Measurements from ENCODE around the gene SDHAF2. TPM values are rescaled to one million over a fixed set of nuclear protein-coding genes. Genes with fewer than 3 reads are reported as not detected.

SDHAF2 gene
- total and polyA plus RNA-seq, 2 of the 4 experiments (the other 2 are of a cell fraction) = 50.4 to 91.1 TPM

DNA sequence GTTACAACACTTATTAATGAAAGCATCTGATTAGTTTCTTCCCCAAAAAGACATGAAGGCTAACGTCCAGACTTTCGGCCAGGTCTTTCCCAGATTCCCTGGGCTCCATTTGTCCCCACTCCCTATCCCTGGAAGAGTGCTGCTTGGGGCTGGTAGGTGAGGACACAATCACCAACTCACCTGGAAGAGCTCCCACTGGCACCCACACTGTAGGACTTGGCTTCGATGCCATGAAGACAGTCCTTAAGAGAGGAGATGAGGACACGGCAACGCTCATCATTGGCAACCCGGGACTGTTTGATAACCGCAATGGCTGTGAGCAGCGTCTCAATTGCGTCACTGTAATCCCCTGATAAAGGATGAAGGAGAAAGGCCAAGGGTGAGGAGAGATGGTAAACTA, 18.3 kb upstream of the SDHAF2 start:
- TF ChIP-seq, protein P1, sequence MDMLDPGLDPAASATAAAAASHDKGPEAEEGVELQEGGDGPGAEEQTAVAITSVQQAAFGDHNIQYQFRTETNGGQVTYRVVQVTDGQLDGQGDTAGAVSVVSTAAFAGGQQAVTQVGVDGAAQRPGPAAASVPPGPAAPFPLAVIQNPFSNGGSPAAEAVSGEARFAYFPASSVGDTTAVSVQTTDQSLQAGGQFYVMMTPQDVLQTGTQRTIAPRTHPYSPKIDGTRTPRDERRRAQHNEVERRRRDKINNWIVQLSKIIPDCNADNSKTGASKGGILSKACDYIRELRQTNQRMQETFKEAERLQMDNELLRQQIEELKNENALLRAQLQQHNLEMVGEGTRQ (IDR thresholded peaks at IDR 0.05; ENCODE audit: low read depth, low read length) = no peak
- no peak for TF ChIP-seq FOS (IDR thresholded peaks at IDR 0.05; ENCODE audit: low read depth, low read length)
- no peak for TF ChIP-seq BHLHE40 (IDR thresholded peaks at IDR 0.05; ENCODE audit: low read depth, low read length)
- no peak for TF ChIP-seq CHD1 (IDR thresholded peaks at IDR 0.05; ENCODE audit: low read depth, low read length)
- TF ChIP-seq CEBPB (IDR thresholded peaks at IDR 0.05; ENCODE audit: low read depth, low read length) = no peak
- no peak for TF ChIP-seq MAZ (IDR thresholded peaks at IDR 0.05; ENCODE audit: borderline replicate concordance, low read depth, low read length)
- no peak for TF ChIP-seq MXI1 (IDR thresholded peaks at IDR 0.05; ENCODE audit: borderline replicate concordance, low read depth, low read length)
- TF ChIP-seq ELK1 (IDR thresholded peaks at IDR 0.05; ENCODE audit: borderline replicate concordance, low read depth, low read length) = no peak
- no peak for TF ChIP-seq RFX5 (IDR thresholded peaks at IDR 0.05; ENCODE audit: low read depth, low read length)
- TF ChIP-seq POLR2A (IDR thresholded peaks at IDR 0.05; ENCODE audit: low read depth, low read length) = no peak
- TF ChIP-seq RCOR1 (IDR thresholded peaks at IDR 0.05; ENCODE audit: insufficient replicate concordance, low read length) = no peak
- TF ChIP-seq MAFK (IDR thresholded peaks at IDR 0.05; ENCODE audit: low read depth, low read length) = no peak
- Histone ChIP-seq H4K5ac (ENCODE audit: low read depth, low read length) (no peak overlapping the region), H3K4me1 (ENCODE audit: control insufficient read depth, insufficient read depth, low read length) (no peaks in the 10 kb centered on the region), H2BK20ac (ENCODE audit: low read depth, low read length) (no peak overlapping the region), H3K9ac (ENCODE audit: low read depth, low read length) (no peak overlapping the region), H3K14ac (replicated peaks; ENCODE audit: low read depth, low read length) (no peak overlapping the region), H3K9me3 (ENCODE audit: control insufficient read depth, insufficient read depth, low read length) (no peaks in the 10 kb centered on the region), H3K36me3 (ENCODE audit: control insufficient read depth, insufficient read depth, low read length) (peaks cover 70% of the 10 kb centered on the region), H3K18ac (ENCODE audit: low read depth, low read length) (no peak overlapping the region), H2AFZ (replicated peaks; ENCODE audit: low read length, poor library complexity) (no peak overlapping the region), H3K27me3 (ENCODE audit: control insufficient read depth, insufficient read depth, low read length) (no peaks in the 10 kb centered on the region), H2AK9ac (replicated peaks; ENCODE audit: low read depth, low read length, poor library complexity) (no peak overlapping the region), H2BK15ac (ENCODE audit: low read depth, low read length) (no peak overlapping the region), H3K56ac (ENCODE audit: extremely low read depth, insufficient read depth, low read length) (no peak overlapping the region), H3K27ac (ENCODE audit: insufficient read depth, low read length) (no peak overlapping the region), H2AK5ac (ENCODE audit: low read depth, low read length) (no peak overlapping the region), H4K91ac (ENCODE audit: insufficient read depth, low read depth, low read length) (no peak overlapping the region), H2BK120ac (ENCODE audit: low read depth, low read length) (no peak overlapping the region), H3K23ac (ENCODE audit: low read depth, low read length) (no peak overlapping the region), H4K8ac (ENCODE audit: low read depth in 2 of 2, low read length in 2 of 2) (no peak overlapping the region), H3K4me2 (ENCODE audit: low read depth, low read length) (no peak overlapping the region), H2BK5ac (ENCODE audit: low read depth, low read length, poor library complexity, severe bottlenecking) (no peak overlapping the region), H4K20me1 (ENCODE audit: insufficient read depth, low read length) (0 out of 2 replicates have a peak, but pooled peaks cover 5% of the 10 kb centered on the region), H3K79me1 (ENCODE audit: low read depth in 1 of 2, low read length in 2 of 2) (peaks cover 15 to 28% of the 10 kb centered on the region in 2 experiments), H3K4me3 (ENCODE audit: insufficient read depth, low read depth, low read length) (no peak overlapping the region), H3K9me1 (ENCODE audit: insufficient read depth, low read length) (no peaks in the 10 kb centered on the region), H3K4ac (ENCODE audit: low read depth, low read length) (no peak overlapping the region)
- dilution Hi-C loops (cut with HindIII; ENCODE audit: low sequenced_read_pairs, unreplicated experiment) (no loop called here), intact Hi-C loops (cut with micrococcal nuclease) (no loop called here), in situ Hi-C loops (cut with MboI; ENCODE audit: low sequenced_read_pairs) (no loop called here)
- WGBS, 2 experiments (ENCODE audit: extremely low coverage in 2 of 2, insufficient read length in 1 of 2) = 89% methylated on average over 4 of the region's 9 CpGs; no CpG with 5 or more reads in 1 of the 2 experiments
- no TSS peak for BruUV-seq (replicated peaks)
- ChIA-PET POLR2A (ENCODE audit: unreplicated experiment) (no interaction called here), CTCF (no interaction called here)
- DNase-seq = no peak
- ATAC-seq (ENCODE audit: low read depth) = no peak
